NT2/D1 (cell line): ENCODE data around the gene POMGNT1.
"Not testable (repeated sequence)": the region's sequence is repeated elsewhere in the genome, so short reads cannot be mapped to it uniquely, and the experiment has no call there.

Experiments used
- SUZ12 ChIP-seq: IDR thresholded peaks from 2 replicates; pipeline ENCODE4 v1.6.1; 2011; ENCODE audit not compliant: insufficient read length, insufficient read depth; ENCODE audit errors: extremely low read depth
- YY1 ChIP-seq: IDR thresholded peaks from 2 replicates; pipeline ENCODE4 v1.6.1; 2011; ENCODE audit not compliant: insufficient read length, insufficient read depth
- ZNF274 ChIP-seq: IDR thresholded peaks from 2 replicates; pipeline ENCODE4 v1.6.1; 2011; ENCODE audit warnings: mild to moderate bottlenecking, low read depth, low read length

GRCh38 chr1:46246136-46246535, 47.9 kb upstream of the POMGNT1 start:
- TF ChIP-seq YY1, ZNF274, SUZ12: not testable (repeated sequence)
